CD4-positive, CD25-positive, alpha-beta regulatory T cell (primary cell): ENCODE data around the gene EPAS1. TPM values are rescaled to one million over a fixed set of nuclear protein-coding genes. Genes with fewer than 3 reads are reported as not detected.

ENCODE experiments used
- ATAC-seq, 2 donors: fragments of 150-1000 bp; cut with Tn5 transposase; one replicate each; pipeline ENCODE4 v1.10.0; 2021; ENCODE audit warnings: low read depth in 2 of 2, moderate number of reproducible peaks in 2 of 2, moderate library complexity in 1 of 2
- DNase-seq, 3 donors: peaks; one replicate each; pipeline versions ENCODE4 v3.0.0 to v3.0.0-alpha.2; 2012 to 2022; ENCODE audit warnings: mixed read lengths in 1 of 3
- H3K27ac ChIP-seq: one replicate; pipeline ENCODE4 v1.7.0; 2013; ENCODE audit warnings: mild to moderate bottlenecking, low read length; ENCODE audit not compliant: insufficient read depth, poor library complexity, severe bottlenecking
- H3K27me3 ChIP-seq: one replicate; pipeline ENCODE4 v1.7.0; 2013; ENCODE audit warnings: low read length; ENCODE audit not compliant: control insufficient read depth, insufficient read depth
- H3K36me3 ChIP-seq: one replicate; pipeline ENCODE4 v1.7.0; 2013; ENCODE audit warnings: mild to moderate bottlenecking, low read length, moderate library complexity; ENCODE audit not compliant: control insufficient read depth, insufficient read depth
- H3K4me1 ChIP-seq: 2 replicates; pipeline ENCODE4 v1.7.0; 2013; ENCODE audit warnings: mild to moderate bottlenecking, low read length; ENCODE audit not compliant: insufficient read depth, control insufficient read depth, poor library complexity, severe bottlenecking
- H3K4me3 ChIP-seq: one replicate; pipeline ENCODE4 v1.7.0; 2013; ENCODE audit warnings: low read depth, mild to moderate bottlenecking, low read length, moderate library complexity
- H3K9me3 ChIP-seq, 2 experiments: 1 replicate in 1 of 2; 2 replicates in 1 of 2; pipeline ENCODE4 v1.7.0; 2013; ENCODE audit warnings: low read length in 2 of 2, mild to moderate bottlenecking in 1 of 2, moderate library complexity in 1 of 2; ENCODE audit not compliant: control insufficient read depth in 2 of 2
- H3K27ac Mint-ChIP-seq, 3 donors: one replicate each; pipeline ENCODE4 v1.8.0; 2020 to 2022; ENCODE audit warnings: mild to moderate bottlenecking in 3 of 3, mixed read lengths in 3 of 3, moderate library complexity in 2 of 3
- H3K27me3 Mint-ChIP-seq: one replicate; pipeline ENCODE4 v1.8.0; 2022; ENCODE audit warnings: mild to moderate bottlenecking, mixed read lengths
- H3K36me3 Mint-ChIP-seq: one replicate; pipeline ENCODE4 v1.8.0; 2020; ENCODE audit warnings: mixed read lengths
- H3K4me1 Mint-ChIP-seq, 4 donors: one replicate each; pipeline ENCODE4 v1.8.0; 2020 to 2022; ENCODE audit warnings: mixed read lengths in 4 of 4, mild to moderate bottlenecking in 1 of 4
- H3K4me3 Mint-ChIP-seq, 4 donors: one replicate each; pipeline ENCODE4 v1.8.0; 2020 to 2022; ENCODE audit warnings: mild to moderate bottlenecking in 4 of 4, mixed read lengths in 4 of 4, moderate library complexity in 3 of 4
- H3K9me3 Mint-ChIP-seq, 7 donors: one replicate each; pipeline ENCODE4 v1.8.0; 2020 to 2022; ENCODE audit warnings: mixed read lengths in 7 of 7, mild to moderate bottlenecking in 3 of 7, moderate library complexity in 2 of 7
- polyA plus RNA-seq, 4 donors: library from polyadenylated mRNA; unstranded; fragments of 300-500 nt; fragmentation: Illumina TruSeq; gene quantifications; one replicate each; pipeline ENCODE4 v1.2.3, GENCODE V29; 2021
- total RNA-seq: library from RNA; stranded (reverse); gene quantifications from one replicate; pipeline ENCODE4 v1.2.3, GENCODE V29; 2022

Gene EPAS1
- total and polyA plus RNA-seq, 5 donors from 2014 or later: 0.22 to 4.4 (median 0.31) TPM; not detected in 2

- no peaks in the 10 kb centered on the region for H3K4me1 ChIP-seq
- peaks cover 4% of the 10 kb centered on the region for H3K27me3 ChIP-seq
- no peak overlapping the region for H3K4me3 ChIP-seq
- no peaks in the 10 kb centered on the region for H3K36me3 ChIP-seq
- no peaks in the 10 kb centered on the region for H3K36me3 Mint-ChIP-seq
- ATAC-seq (no peak), DNase-seq (no peak)
- H3K4me3 Mint-ChIP-seq: no peak overlapping the region
- H3K4me1 Mint-ChIP-seq: no peaks in the 10 kb centered on the region
- no peak overlapping the region for H3K27ac Mint-ChIP-seq
- no peaks in the 10 kb centered on the region for H3K9me3 Mint-ChIP-seq
- H3K27me3 Mint-ChIP-seq: peaks cover 6% of the 10 kb centered on the region
- H3K27ac ChIP-seq: no peak overlapping the region
- no peaks in the 10 kb centered on the region for H3K9me3 ChIP-seq
Measured at GRCh38 chr2:46386763-46387162, 89.6 kb downstream of the EPAS1 start.

- ATAC-seq (no peak), DNase-seq (peak in 1 of 3 donors; percentile 17)
- Histone ChIP-seq H3K36me3 (no peaks in the 10 kb centered on the region), H3K4me1 (no peaks in the 10 kb centered on the region), H3K27me3 (peaks cover 4% of the 10 kb centered on the region), H3K9me3 (no peaks in the 10 kb centered on the region), H3K27ac (no peak overlapping the region), H3K4me3 (no peak overlapping the region)
- no peaks in the 10 kb centered on the region for H3K36me3 Mint-ChIP-seq
- peaks cover 6% of the 10 kb centered on the region for H3K27me3 Mint-ChIP-seq
- H3K4me1 Mint-ChIP-seq: no peaks in the 10 kb centered on the region
- H3K9me3 Mint-ChIP-seq: no peaks in the 10 kb centered on the region
- no peak overlapping the region for H3K27ac Mint-ChIP-seq
- no peak overlapping the region for H3K4me3 Mint-ChIP-seq
Measured at GRCh38 chr2:46387292-46387691, 90.1 kb downstream of the EPAS1 start.

GRCh38 chr2:46387886-46388515, 90.8 kb downstream of the EPAS1 start:
- Mint-ChIP-seq H3K36me3 (no peaks in the 10 kb centered on the region), H3K9me3 (no peaks in the 10 kb centered on the region), H3K4me1 (no peaks in the 10 kb centered on the region), H3K27ac (no peak overlapping the region), H3K27me3 (peaks cover 7% of the 10 kb centered on the region), H3K4me3 (no peak overlapping the region)
- no peaks in the 10 kb centered on the region for H3K4me1 ChIP-seq
- no peaks in the 10 kb centered on the region for H3K9me3 ChIP-seq
- DNase-seq (no peak), ATAC-seq (no peak)
- H3K36me3 ChIP-seq: no peaks in the 10 kb centered on the region
- peaks cover 4% of the 10 kb centered on the region for H3K27me3 ChIP-seq
- H3K4me3 ChIP-seq: no peak overlapping the region
- no peak overlapping the region for H3K27ac ChIP-seq

- Mint-ChIP-seq H3K4me3 (no peak overlapping the region), H3K27me3 (peaks cover 12% of the 10 kb centered on the region), H3K36me3 (no peaks in the 10 kb centered on the region), H3K27ac (no peak overlapping the region), H3K4me1 (no peaks in the 10 kb centered on the region), H3K9me3 (no peaks in the 10 kb centered on the region)
- H3K9me3 ChIP-seq: no peaks in the 10 kb centered on the region
- H3K36me3 ChIP-seq: no peaks in the 10 kb centered on the region
- ATAC-seq (no peak), DNase-seq (no peak)
- H3K27ac ChIP-seq: no peak overlapping the region
- peaks cover 4% of the 10 kb centered on the region for H3K27me3 ChIP-seq
- no peak overlapping the region for H3K4me3 ChIP-seq
- no peaks in the 10 kb centered on the region for H3K4me1 ChIP-seq
Measured at GRCh38 chr2:46388881-46389280, 91.7 kb downstream of the EPAS1 start.

- no peaks in the 10 kb centered on the region for H3K36me3 Mint-ChIP-seq
- no peak overlapping the region for H3K27ac Mint-ChIP-seq
- DNase-seq: no peak
Measured at GRCh38 chr2:46389417-46389916, 92.3 kb downstream of the EPAS1 start.

GRCh38 chr2:46390036-46390435, 92.8 kb downstream of the EPAS1 start:
- Mint-ChIP-seq H3K4me1 (no peaks in the 10 kb centered on the region), H3K9me3 (no peaks in the 10 kb centered on the region), H3K36me3 (no peaks in the 10 kb centered on the region), H3K27ac (no peak overlapping the region), H3K4me3 (no peak overlapping the region), H3K27me3 (peaks cover 12% of the 10 kb centered on the region)
- Histone ChIP-seq H3K4me1 (no peaks in the 10 kb centered on the region), H3K9me3 (no peaks in the 10 kb centered on the region), H3K4me3 (no peak overlapping the region), H3K27me3 (peaks cover 4% of the 10 kb centered on the region), H3K36me3 (no peaks in the 10 kb centered on the region), H3K27ac (no peak overlapping the region)
- DNase-seq: no peak
- ATAC-seq: no peak

More at GRCh38 chr2:46389417-46389916, 92.3 kb downstream of the EPAS1 start:
- no peaks in the 10 kb centered on the region for H3K9me3 ChIP-seq
- H3K4me1 Mint-ChIP-seq: no peaks in the 10 kb centered on the region
- H3K36me3 ChIP-seq: no peaks in the 10 kb centered on the region
- no peak overlapping the region for H3K4me3 Mint-ChIP-seq
- no peaks in the 10 kb centered on the region for H3K9me3 Mint-ChIP-seq
- no peaks in the 10 kb centered on the region for H3K4me1 ChIP-seq
- H3K27ac ChIP-seq: no peak overlapping the region
- no peak overlapping the region for H3K4me3 ChIP-seq
- peaks cover 4% of the 10 kb centered on the region for H3K27me3 ChIP-seq
- H3K27me3 Mint-ChIP-seq: peaks cover 12% of the 10 kb centered on the region
- ATAC-seq: no peak

- H3K4me3 Mint-ChIP-seq: no peak overlapping the region
- H3K9me3 ChIP-seq: no peaks in the 10 kb centered on the region
- H3K36me3 Mint-ChIP-seq: no peaks in the 10 kb centered on the region
- H3K4me1 ChIP-seq: no peaks in the 10 kb centered on the region
- no peaks in the 10 kb centered on the region for H3K9me3 Mint-ChIP-seq
- no peaks in the 10 kb centered on the region for H3K36me3 ChIP-seq
- no peak overlapping the region for H3K27ac ChIP-seq
- DNase-seq: no peak
- peaks cover 4% of the 10 kb centered on the region for H3K27me3 ChIP-seq
- no peaks in the 10 kb centered on the region for H3K4me1 Mint-ChIP-seq
- H3K27me3 Mint-ChIP-seq: peaks cover 15% of the 10 kb centered on the region
- no peak for ATAC-seq
- no peak overlapping the region for H3K4me3 ChIP-seq
- no peak overlapping the region for H3K27ac Mint-ChIP-seq
Measured at GRCh38 chr2:46390901-46391395, 93.7 kb downstream of the EPAS1 start.
